Measurements from ENCODE around the gene FBLN1. TPM values are rescaled to one million over a fixed set of nuclear protein-coding genes. Genes with fewer than 3 reads are reported as not detected.

Gene FBLN1
- total RNA-seq, 1 donor from 2014 or later, result 70.1 TPM

DNA sequence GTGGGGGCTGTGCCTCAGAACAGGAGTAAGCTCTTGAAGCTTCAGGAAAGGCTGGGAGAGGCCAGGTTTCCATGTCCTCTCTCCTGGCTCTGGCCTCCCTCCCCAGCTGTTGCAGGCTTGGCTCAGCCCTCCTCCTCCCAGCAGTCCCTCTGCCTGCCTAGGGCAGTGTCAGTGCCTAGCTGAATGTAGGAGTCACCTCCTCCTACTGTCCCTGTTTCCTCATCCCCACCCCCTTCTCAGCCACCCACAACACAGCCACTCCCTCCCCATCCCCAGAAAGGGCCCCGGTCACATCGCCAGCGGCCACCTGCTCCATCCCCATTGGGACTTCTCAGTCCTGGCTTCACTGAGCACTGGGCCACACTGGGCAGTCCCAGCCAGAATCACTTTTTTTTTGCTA, 2.9 kb upstream of the FBLN1 start:
- intact Hi-C loops (cut with DNase I), result no loop called here
- no peak for DNase-seq (ENCODE audit: low spot score)

- no peak for DNase-seq (ENCODE audit: low spot score)
- intact Hi-C loops (cut with DNase I), result no loop called here
Measured at GRCh38 chr22:45503050-45503815, 550 bp downstream of the FBLN1 start.

DNA sequence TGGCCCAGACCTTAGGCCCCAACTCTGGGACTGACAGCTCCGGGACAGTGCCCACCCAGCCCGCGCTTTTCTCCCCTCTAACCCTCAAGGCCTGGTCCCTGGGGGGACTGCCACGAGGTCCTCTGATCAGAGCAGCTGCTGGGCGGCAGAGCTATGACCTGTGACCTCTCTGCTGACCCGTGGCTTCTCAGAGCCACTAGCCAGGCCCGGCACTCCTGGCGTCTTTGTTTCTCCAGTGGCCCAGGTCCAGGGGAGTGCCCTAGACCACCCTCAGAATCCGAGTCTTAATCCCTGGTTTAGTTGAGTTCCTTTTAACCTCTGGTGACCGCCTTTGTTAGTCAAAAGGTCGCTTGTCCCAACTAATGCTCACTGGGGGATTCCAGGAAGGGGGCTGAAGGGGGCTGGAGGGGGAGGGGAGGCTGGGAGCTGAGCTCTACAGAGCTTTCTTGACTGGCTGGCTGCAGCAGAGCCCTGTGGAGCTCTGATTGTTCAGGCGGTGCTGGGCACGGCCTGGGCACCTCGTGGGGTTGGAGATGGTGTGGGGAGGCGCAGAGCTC, 1.2 kb downstream of the FBLN1 start:
- intact Hi-C loops (cut with DNase I), result no loop called here
- no peak for DNase-seq (ENCODE audit: low spot score)

- intact Hi-C loops (cut with DNase I), result no loop called here
- no peak for DNase-seq (ENCODE audit: low spot score)
Measured at GRCh38 chr22:45504373-45505341, 2.0 kb downstream of the FBLN1 start.

- no peak for DNase-seq (ENCODE audit: low spot score)
- intact Hi-C loops (cut with DNase I), result no loop called here
Measured at GRCh38 chr22:45505991-45506747, 3.5 kb downstream of the FBLN1 start.

- intact Hi-C loops (cut with DNase I), result no loop called here
Measured at GRCh38 chr22:45506816-45507360, 4.2 kb downstream of the FBLN1 start.

DNA sequence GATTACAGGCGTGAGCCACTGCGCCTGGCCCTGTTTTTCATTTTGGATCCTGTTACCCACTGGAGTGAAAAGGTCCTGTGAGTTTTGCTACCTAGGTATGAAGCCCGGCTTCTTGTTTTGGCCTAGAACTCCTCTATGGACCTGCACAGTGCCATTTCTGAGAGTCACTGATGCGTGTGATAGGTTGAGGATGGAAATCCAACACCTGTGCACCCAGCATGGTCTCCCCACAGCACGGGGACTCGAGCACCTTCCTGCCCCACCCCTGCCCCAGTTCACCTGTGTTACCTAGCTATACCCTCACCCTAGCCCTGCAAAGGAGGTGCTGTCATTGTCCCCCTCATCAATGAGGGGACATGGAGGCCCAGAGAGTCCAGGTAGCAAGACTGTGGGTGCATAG, 5.1 kb downstream of the FBLN1 start:
- intact Hi-C loops (cut with DNase I), result no loop called here
- no peak for DNase-seq (ENCODE audit: low spot score)

More at GRCh38 chr22:45506816-45507360, 4.2 kb downstream of the FBLN1 start:
- DNase-seq (ENCODE audit: low spot score), result no peak

- intact Hi-C loops (cut with DNase I), result no loop called here
- no peak for DNase-seq (ENCODE audit: low spot score)
Measured at GRCh38 chr22:45508814-45509213, 6.1 kb downstream of the FBLN1 start.

- intact Hi-C loops (cut with DNase I), result loop anchor here (5.0 kb wide), 2 partner anchors 42 to 58 kb away; no protein-coding TSS in a partner anchor
Measured at GRCh38 chr22:45510376-45511232, 7.9 kb downstream of the FBLN1 start.

DNA sequence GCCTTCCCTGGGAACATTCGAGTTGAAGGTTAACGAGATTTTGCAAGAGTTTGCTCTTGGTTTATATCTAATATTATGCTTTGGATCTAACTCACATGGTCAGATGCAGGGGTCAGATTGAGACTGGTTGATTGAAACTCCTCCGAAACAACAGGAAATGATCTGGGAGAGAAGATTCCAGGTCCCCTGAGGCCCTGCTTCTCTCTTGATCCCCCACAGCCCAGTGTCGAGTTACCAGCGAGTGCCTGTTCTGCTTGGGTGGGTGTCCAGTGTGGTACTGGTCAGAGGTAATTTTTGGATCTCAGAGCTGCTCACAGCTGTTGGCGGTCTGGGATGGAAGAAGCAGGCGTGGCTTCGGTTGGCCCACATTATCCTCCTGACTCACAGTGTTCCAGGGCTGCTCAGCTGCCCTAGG, 9.2 kb downstream of the FBLN1 start:
- intact Hi-C loops (cut with DNase I), result loop anchor here (5.0 kb wide), 2 partner anchors 40 to 60 kb away; no protein-coding TSS in a partner anchor
- peak; percentile 83 for DNase-seq (ENCODE audit: low spot score)

More at GRCh38 chr22:45510376-45511232, 7.9 kb downstream of the FBLN1 start:
- DNase-seq (ENCODE audit: low spot score), result no peak

GRCh38 chr22:45512363-45512762, 9.7 kb downstream of the FBLN1 start:
- DNase-seq (ENCODE audit: low spot score), result no peak
- intact Hi-C loops (cut with DNase I), result loop anchor here (5.0 kb wide), 2 partner anchors 40 to 60 kb away; no protein-coding TSS in a partner anchor

DNA sequence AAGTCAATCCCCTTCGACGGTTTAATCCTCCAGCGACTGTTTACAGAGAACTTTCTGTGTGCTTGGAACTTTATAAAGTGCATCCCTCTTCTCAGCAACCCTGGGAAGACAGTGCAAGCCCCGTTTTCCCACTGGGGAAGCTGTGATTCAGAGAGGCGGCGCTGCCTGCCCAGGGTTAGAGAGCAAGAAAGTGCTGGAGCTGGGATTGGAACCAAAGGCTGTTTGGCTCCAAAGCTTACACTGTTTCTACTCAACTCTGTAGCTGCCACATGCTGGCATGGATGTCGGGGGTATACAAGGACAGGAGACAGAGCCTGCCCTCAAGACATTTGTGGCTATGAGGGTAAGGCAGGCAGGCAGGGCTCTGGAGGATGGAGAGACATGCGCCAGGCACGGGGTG, 13.0 kb downstream of the FBLN1 start:
- intact Hi-C loops (cut with DNase I), result no loop called here
- DNase-seq (ENCODE audit: low spot score), result no peak

- DNase-seq (ENCODE audit: low spot score), result no peak
- intact Hi-C loops (cut with DNase I), result no loop called here
Measured at GRCh38 chr22:45516163-45516562, 13.5 kb downstream of the FBLN1 start.

GRCh38 chr22:45516923-45517675, 14.4 kb downstream of the FBLN1 start:
- no peak for DNase-seq (ENCODE audit: low spot score)
- intact Hi-C loops (cut with DNase I), result no loop called here

DNA sequence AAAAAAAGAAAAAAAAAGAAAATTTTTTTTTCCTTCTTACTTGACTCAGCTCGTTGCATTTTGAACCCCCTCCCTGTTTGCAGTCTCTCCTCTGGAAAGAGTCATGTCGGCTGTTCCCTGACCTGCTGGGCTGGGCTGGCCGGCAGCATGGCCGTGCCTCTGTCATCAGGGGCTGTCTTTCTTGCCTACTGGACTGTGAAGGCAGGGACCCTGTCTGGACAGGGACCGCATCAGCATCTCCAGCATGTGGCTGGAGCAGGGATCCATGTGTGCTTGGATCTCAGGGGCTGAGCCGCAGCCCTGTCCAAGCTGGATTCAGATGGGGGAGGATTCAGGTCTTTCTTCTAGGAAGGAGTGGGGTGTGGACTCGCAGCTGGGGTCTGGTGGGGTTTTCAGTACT, 15.5 kb downstream of the FBLN1 start:
- intact Hi-C loops (cut with DNase I), result no loop called here
- DNase-seq (ENCODE audit: low spot score), result no peak

GRCh38 chr22:45518580-45518991, 15.9 kb downstream of the FBLN1 start:
- DNase-seq (ENCODE audit: low spot score), result no peak
- intact Hi-C loops (cut with DNase I), result no loop called here

DNA sequence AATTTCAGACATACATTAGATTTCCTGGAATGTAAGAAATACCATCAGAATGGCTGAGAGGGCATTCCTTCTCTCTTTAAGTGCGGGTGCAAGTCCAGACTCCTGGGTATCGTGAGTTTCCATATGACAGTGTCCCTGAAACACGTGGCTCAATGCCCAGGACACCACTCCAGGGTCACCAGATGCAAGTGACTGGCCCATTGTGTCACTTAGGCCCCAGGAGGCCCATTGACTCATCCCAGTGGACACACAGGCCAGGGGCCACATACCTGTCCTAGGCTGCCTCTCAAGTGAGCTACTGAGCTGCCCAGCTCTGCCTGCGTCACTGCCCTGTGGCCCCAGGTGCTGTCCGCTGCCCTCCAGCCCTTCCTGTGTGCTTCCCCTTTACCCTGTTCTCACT, 18.5 kb downstream of the FBLN1 start:
- no peak for DNase-seq (ENCODE audit: low spot score)
- intact Hi-C loops (cut with DNase I), result no loop called here

All from cardiac septum (tissue), 1 donor.